SK-N-SH (cell line): Measurements from ENCODE around the gene DNAJC4. TPM values are rescaled to one million over a fixed set of nuclear protein-coding genes. Genes with fewer than 3 reads are reported as not detected.

Experiments
- CTCF ChIA-PET: fragments of 300-600, 350-600 bp; formaldehyde crosslinking; extraction: SDS; loops from one replicate; lab custom pipeline; 2021; lab: Yijun Ruan, JAX
- POLR2A ChIA-PET: fragments of 350-600 bp; sonication (Branson Sonifier 250); formaldehyde crosslinking; extraction: SDS; loops from one replicate; lab custom pipeline; 2020; ENCODE audit warnings: antibody characterized with exemption, inconsistent platforms; lab: Yijun Ruan, JAX
- DNase-seq: peaks from one replicate; pipeline ENCODE4 v3.0.0; 2012
- H2AFZ ChIP-seq: fragments of 200-600 bp; sonication (generic); 2 replicates; pipeline ENCODE4 v1.8.1; 2016; ENCODE audit warnings: antibody characterized with exemption, mild to moderate bottlenecking, low read depth
- H3F3A ChIP-seq: fragments of 200-600 bp; sonication (generic); replicated peaks from 2 replicates; pipeline ENCODE3; 2016; ENCODE audit warnings: antibody characterized with exemption, mild to moderate bottlenecking; ENCODE audit not compliant: insufficient read depth
- H3K27ac ChIP-seq, 2 experiments: fragments of 200-500 bp in 1 of 2; fragments of 200-600 bp in 1 of 2; sonication (Bioruptor generic) in 1 of 2; sonication (generic), shearing (Covaris generic) in 1 of 2; 2 replicates each; pipeline versions ENCODE4 v1.5.1 to v1.6.1; 2014 to 2016; ENCODE audit warnings: low read depth in 2 of 2, inconsistent platforms in 1 of 2, low read length in 1 of 2, mild to moderate bottlenecking in 1 of 2, mixed read lengths in 1 of 2
- H3K27me3 ChIP-seq: fragments of 200-600 bp; sonication (generic), shearing (Covaris generic); 2 replicates; pipeline ENCODE4 v1.6.1; 2016; ENCODE audit warnings: mixed run types; ENCODE audit not compliant: insufficient read depth
- H3K36me3 ChIP-seq, 2 experiments: fragments of 200-500 bp in 1 of 2; fragments of 200-600 bp in 1 of 2; sonication (Bioruptor generic) in 1 of 2; sonication (generic) in 1 of 2; replicated peaks in 1 of 2; 2 replicates each; pipeline versions ENCODE3 to v1.5.1; 2014 to 2016; ENCODE audit warnings: low read length in 1 of 2, mild to moderate bottlenecking in 1 of 2; ENCODE audit not compliant: insufficient read depth in 2 of 2, control insufficient read depth in 1 of 2
- H3K4me1 ChIP-seq, 2 experiments: fragments of 200-500 bp in 1 of 2; fragments of 200-600 bp in 1 of 2; sonication (Bioruptor generic) in 1 of 2; sonication (generic), shearing (Covaris generic) in 1 of 2; 2 replicates each; pipeline versions ENCODE4 v1.5.1 to v1.6.1; 2014 to 2016; ENCODE audit warnings: low read depth in 1 of 2, low read length in 1 of 2, mixed run types in 1 of 2; ENCODE audit not compliant: insufficient read depth in 2 of 2, control insufficient read depth in 1 of 2
- H3K4me2 ChIP-seq: fragments of 200-600 bp; sonication (generic), shearing (Covaris generic); 2 replicates; pipeline ENCODE4 v1.6.1; 2017; ENCODE audit warnings: mixed run types
- H3K4me3 ChIP-seq, 2 experiments: fragments of 200-500 bp in 1 of 2; fragments of 200-600 bp in 1 of 2; sonication (Bioruptor generic) in 1 of 2; sonication (generic), shearing (Covaris generic) in 1 of 2; 2 replicates each; pipeline versions ENCODE4 v1.5.1 to v1.8.1; 2014 to 2016; ENCODE audit warnings: low read depth in 2 of 2, inconsistent platforms in 1 of 2, low read length in 1 of 2, mild to moderate bottlenecking in 1 of 2, mixed read lengths in 1 of 2, moderate library complexity in 1 of 2
- H3K79me2 ChIP-seq: fragments of 200-600 bp; sonication (generic); 2 replicates; pipeline ENCODE4 v1.8.1; 2017; ENCODE audit warnings: mild to moderate bottlenecking; ENCODE audit not compliant: insufficient read depth
- H3K9ac ChIP-seq: fragments of 200-600 bp; sonication (generic); 2 replicates; pipeline ENCODE4 v1.6.1; 2017; ENCODE audit warnings: mixed run types
- H3K9me2 ChIP-seq: fragments of 200-600 bp; sonication (generic); 2 replicates; pipeline ENCODE4 v1.6.1; 2017; ENCODE audit warnings: mixed run types
- H3K9me3 ChIP-seq: fragments of 200-600 bp; sonication (generic); 2 replicates; pipeline ENCODE4 v1.6.1; 2017; ENCODE audit warnings: mixed run types, mild to moderate bottlenecking, moderate library complexity
- H4K20me1 ChIP-seq: fragments of 200-600 bp; sonication (generic); 2 replicates; pipeline ENCODE4 v1.6.1; 2017; ENCODE audit warnings: mild to moderate bottlenecking, mixed run types; ENCODE audit not compliant: insufficient read depth
- CHD2 ChIP-seq: fragments of 150-350 bp; IDR thresholded peaks from 2 replicates; pipeline ENCODE4 v1.6.1; 2018; ENCODE audit warnings: low read length; ENCODE audit not compliant: partially characterized antibody
- CTCF ChIP-seq: fragments of 200-600 bp; sonication (generic); IDR thresholded peaks from 2 replicates; pipeline ENCODE4 v1.6.1; 2017; ENCODE audit warnings: antibody characterized with exemption, mild to moderate bottlenecking, moderate library complexity
- EP300 ChIP-seq, 2 experiments: IDR thresholded peaks; 2 replicates each; pipeline versions ENCODE4 v1.4.0 to v1.6.1; 2012; ENCODE audit warnings: borderline replicate concordance in 1 of 2, low read depth in 1 of 2, low read length in 1 of 2
- EZH2phosphoT487 ChIP-seq: fragments of 200-600 bp; sonication (generic); IDR thresholded peaks from 2 replicates; pipeline ENCODE4 v1.6.1; 2017; ENCODE audit warnings: low read depth, mixed run types, mild to moderate bottlenecking, antibody characterized with exemption, moderate library complexity, borderline replicate concordance
- FOXJ3 ChIP-seq: sonication (generic); formaldehyde crosslinking; IDR thresholded peaks from 2 replicates; pipeline ENCODE4 v1.5.1; 2020; ENCODE audit warnings: mild to moderate bottlenecking, missing genetic modification reagents
- IRF3 ChIP-seq: fragments of 150-350 bp; IDR thresholded peaks from 2 replicates; pipeline ENCODE4 v1.6.1; 2016; ENCODE audit warnings: mild to moderate bottlenecking, low read depth, low read length
- JUND ChIP-seq: IDR thresholded peaks from 2 replicates; pipeline ENCODE4 v1.4.0; 2012
- MAX ChIP-seq: IDR thresholded peaks from 2 replicates; pipeline ENCODE4 v1.4.0; 2012; ENCODE audit warnings: low read depth
- MXI1 ChIP-seq: IDR thresholded peaks from 2 replicates; pipeline ENCODE4 v1.6.1; 2012; ENCODE audit warnings: mild to moderate bottlenecking, low read depth, low read length, improper control_type of control experiment
- POLR2AphosphoS5 ChIP-seq: IDR thresholded peaks from 2 replicates; pipeline ENCODE4 v1.6.1; 2012; ENCODE audit warnings: low read depth, low read length
- RAD21 ChIP-seq: IDR thresholded peaks from 2 replicates; pipeline ENCODE4 v1.6.1; 2012; ENCODE audit warnings: mild to moderate bottlenecking, low read length
- REST ChIP-seq: IDR thresholded peaks from 2 replicates; pipeline ENCODE4 v1.6.1; 2012; ENCODE audit warnings: mild to moderate bottlenecking, low read depth, low read length, moderate library complexity
- RXRA ChIP-seq: IDR thresholded peaks from 2 replicates; pipeline ENCODE4 v1.4.0; 2012; ENCODE audit warnings: low read depth, mild to moderate bottlenecking, borderline replicate concordance
- SMC3 ChIP-seq: IDR thresholded peaks from 2 replicates; pipeline ENCODE4 v1.6.1; 2012; ENCODE audit warnings: low read depth, low read length, improper control_type of control experiment
- TCF12 ChIP-seq: IDR thresholded peaks from 2 replicates; pipeline ENCODE4 v1.4.0; 2012
- TEAD4 ChIP-seq: IDR thresholded peaks from 2 replicates; pipeline ENCODE4 v1.4.0; 2012; ENCODE audit warnings: mild to moderate bottlenecking, borderline replicate concordance; ENCODE audit not compliant: insufficient read depth
- USF1 ChIP-seq: IDR thresholded peaks from 2 replicates; pipeline ENCODE4 v1.4.0; 2012; ENCODE audit warnings: low read depth, borderline replicate concordance
- WGBS: methylation state at CpG from one replicate; pipeline ENCODE4 v1.1.6; 2017; ENCODE audit warnings: low lambda C conversion rate; 5-methylcytosine and 5-hydroxymethylcytosine counted together
- polyA plus RNA-seq, 3 experiments: library from polyadenylated mRNA; depleted of rRNA; stranded (reverse); fragments of >200 nt; gene quantifications; 2 replicates each; pipeline ENCODE4 v1.2.3, GENCODE V29; 2012
- TF ChIP-seq, protein P1 (sequence below): IDR thresholded peaks from 2 replicates; pipeline ENCODE4; 2012

DNAJC4 gene
- polyA plus RNA-seq, 1 of the 3 experiments (the other 2 are of a cell fraction), result 52.1 TPM

DNA sequence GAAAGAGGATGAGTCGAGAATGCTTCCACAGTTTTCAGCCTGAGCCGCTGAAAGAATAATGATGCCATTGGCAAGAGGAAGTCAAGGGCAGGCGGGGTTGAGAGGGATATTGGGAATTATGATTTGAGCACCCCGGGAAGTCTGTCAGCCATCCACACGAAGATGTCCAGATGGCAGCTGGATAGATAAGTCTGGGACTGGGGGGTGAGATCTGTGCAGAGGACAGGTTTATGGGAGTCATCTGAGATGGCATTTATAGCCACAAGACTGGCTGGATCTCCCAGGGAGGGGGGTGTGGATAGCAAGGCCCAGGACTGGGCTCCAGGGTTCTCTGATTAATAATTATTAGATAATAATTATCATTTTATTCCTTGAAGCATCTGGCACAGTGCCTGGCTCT lies 49.5 kb upstream of the DNAJC4 start (continued):
- TF ChIP-seq, protein P1, sequence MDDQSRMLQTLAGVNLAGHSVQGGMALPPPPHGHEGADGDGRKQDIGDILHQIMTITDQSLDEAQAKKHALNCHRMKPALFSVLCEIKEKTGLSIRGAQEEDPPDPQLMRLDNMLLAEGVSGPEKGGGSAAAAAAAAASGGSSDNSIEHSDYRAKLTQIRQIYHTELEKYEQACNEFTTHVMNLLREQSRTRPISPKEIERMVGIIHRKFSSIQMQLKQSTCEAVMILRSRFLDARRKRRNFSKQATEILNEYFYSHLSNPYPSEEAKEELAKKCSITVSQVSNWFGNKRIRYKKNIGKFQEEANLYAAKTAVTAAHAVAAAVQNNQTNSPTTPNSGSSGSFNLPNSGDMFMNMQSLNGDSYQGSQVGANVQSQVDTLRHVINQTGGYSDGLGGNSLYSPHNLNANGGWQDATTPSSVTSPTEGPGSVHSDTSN, result no peak
- TF ChIP-seq TCF12 (no peak), MAX (no peak)

DNA sequence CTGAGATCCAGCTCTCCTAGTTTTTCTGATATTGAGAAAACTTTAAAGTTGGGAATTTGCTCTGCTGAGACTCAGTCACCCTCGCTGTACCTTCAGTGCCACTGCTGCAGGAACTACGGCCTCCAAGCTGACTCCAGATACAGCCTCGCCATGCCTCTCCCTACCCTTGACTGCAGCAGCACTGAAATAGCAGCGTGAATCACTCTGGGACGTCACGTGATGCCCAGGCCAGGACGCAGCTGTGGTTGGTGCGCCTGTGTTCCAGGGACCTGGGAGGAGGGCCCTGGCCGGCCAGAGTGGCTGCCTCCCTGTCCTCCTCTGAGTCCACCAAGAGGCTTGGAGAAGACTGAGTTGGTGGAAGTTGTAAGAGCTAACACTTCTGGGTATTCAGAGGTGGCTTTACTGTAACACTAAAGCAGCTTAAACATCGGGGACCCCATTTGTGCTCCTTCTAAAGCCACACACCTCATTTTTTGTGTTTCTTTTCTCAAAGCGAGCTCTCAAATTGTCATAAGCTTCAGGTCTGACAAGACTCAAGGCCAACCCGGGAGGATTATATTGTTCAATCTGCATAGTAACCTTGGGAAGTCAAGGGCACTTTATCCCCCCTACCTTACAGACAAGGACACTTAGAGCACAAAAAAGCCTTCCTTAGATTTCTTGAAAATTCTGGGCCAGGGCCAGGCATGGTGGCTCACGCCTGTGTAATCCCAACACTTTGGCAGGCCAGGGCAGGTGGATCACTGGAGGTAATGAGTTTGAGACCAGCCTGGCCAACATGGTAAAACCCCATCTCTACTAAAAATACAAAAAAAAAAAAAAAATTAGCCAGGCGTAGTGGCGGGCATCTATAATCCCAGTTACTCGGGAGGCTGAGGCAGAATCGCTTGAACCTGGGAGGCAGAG lies 48.6 kb upstream of the DNAJC4 start:
- Histone ChIP-seq H3K27ac (peak overlapping the region; percentile 74 to 92), H3K4me2 (peak overlapping the region; percentile 74), H4K20me1 (no peaks in the 10 kb centered on the region), H3K79me2 (peaks cover 39% of the 10 kb centered on the region), H2AFZ (peak overlapping the region; percentile 69), H3K36me3 (no peaks in the 10 kb centered on the region), H3K9me2 (no peaks in the 10 kb centered on the region), H3K27me3 (no peaks in the 10 kb centered on the region), H3K4me3 (peak overlapping the region; percentile 17 to 49; a peak in 3 of 4 replicates), H3K9me3 (no peaks in the 10 kb centered on the region), H3K4me1 (peaks cover 14 to 31% of the 10 kb centered on the region in 2 experiments; a peak in 3 of 4 replicates), H3F3A (peaks cover 26% of the 10 kb centered on the region), H3K9ac (peak overlapping the region; percentile 53; the same call in 1 of the 2 replicates)
- WGBS, result 56% methylated on average over 11 of the region's 17 CpGs
- DNase-seq, result peak; percentile 88
- CTCF ChIA-PET, result interaction anchor here (0.6 to 2.8 kb wide), 10 partner anchors 16 to 549 kb away, joined by 3 to 9 read pairs (median 3); partner anchors contain the start of genes KCNK4, MACROD1, NUDT22 and TRPT1
- POLR2A ChIA-PET, result interaction anchor here (0.7 to 1.3 kb wide), 7 partner anchors 10 to 364 kb away, joined by 3 to 5 read pairs (median 3); partner anchors contain the start of genes KCNK4, NUDT22, RCOR2 and TRPT1
- TF ChIP-seq MXI1 (peak; percentile 92), RXRA (no peak), TEAD4 (no peak), EP300 (IDR thresholded peaks at IDR 0.05; ENCODE audit: borderline replicate concordance in 1 of 2, low read depth in 1 of 2, low read length in 1 of 2) (peak in 1 of 2 experiments; percentile 55; a peak in 2 of 4 replicates), REST (no peak; the same call in 1 of the 2 replicates), RAD21 (peak; percentile 13; the same call in 1 of the 2 replicates), CTCF (no peak), SMC3 (no peak; the same call in 1 of the 2 replicates), JUND (peak; percentile 44; the same call in 1 of the 2 replicates), FOXJ3 (CRISPR knock-in tag) (no peak), CHD2 (peak; percentile 54), IRF3 (no peak), POLR2AphosphoS5 (peak; percentile 96), USF1 (peak; percentile 98), EZH2phosphoT487 (no peak)
- TF ChIP-seq, protein P1, result no peak
